ENCODE data around the gene PCBP4. TPM values are rescaled to one million over a fixed set of nuclear protein-coding genes. Genes with fewer than 3 reads are reported as not detected.

Gene PCBP4
- polyA plus RNA-seq: 10 to 100 TPM in 1 of 3 donors, 1 to 10 TPM in 2; 7.2 to 12.7 (median 9.3) TPM

DNA sequence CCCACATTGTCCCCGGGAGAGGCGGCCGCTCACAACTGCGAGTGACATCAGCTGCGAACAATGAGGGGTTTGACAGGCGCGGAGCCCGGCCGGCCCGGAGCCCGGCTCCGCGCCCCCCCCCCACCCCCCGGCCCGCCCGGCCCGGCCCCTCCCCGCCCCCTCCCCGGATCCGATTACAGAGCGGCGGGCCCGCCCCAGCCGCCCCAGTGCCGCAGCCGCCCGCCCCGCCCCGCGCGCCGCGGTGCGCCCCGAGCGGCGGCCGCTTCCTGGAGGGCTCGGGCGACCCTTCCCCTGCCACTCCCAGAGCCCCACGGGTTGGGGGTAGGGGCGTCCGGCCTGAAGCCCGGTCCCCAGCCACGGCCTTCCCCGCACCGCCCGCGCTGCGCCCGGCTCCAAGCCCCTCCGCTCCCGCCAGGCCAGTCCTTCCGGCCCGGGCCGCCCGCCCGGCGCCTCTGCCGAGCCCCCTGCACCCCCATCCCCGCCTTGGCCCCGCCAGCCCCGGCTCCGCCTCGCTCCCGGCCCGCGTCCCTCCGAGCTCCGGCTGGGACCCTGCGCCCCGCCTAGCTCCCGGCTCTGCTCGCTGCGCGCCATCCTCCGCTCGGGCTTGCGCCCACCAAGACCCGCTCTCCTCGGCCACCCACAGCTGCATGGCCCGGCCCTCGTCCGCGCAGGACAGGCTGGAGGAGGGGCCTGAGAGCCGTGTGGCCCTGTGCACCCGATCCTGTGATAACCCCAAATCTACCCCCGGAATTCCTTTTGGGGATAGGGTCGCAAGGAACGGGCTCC, at the start of gene PCBP4:
Gene PCBP4 (minus strand): TSS at position 71 of the 786 bp plus-strand sequence. CDS start 6,214 bp downstream, outside the sequence.
- DNase-seq: peak in 2 of 3 donors; percentile 36
- Mint-ChIP-seq H3K27ac (peak within 1 kb of the TSS in 5 of 6 donors; percentile 26 to 71 (median 55)), H3K9me3 (no peaks in the 10 kb centered on the region), H3K27me3 (ENCODE audit: low read depth in 3 of 3) (peaks cover 3 to 6% (median 4%) of the 10 kb centered on the region in 3 donors), H3K4me1 (peaks cover 5 to 17% of the 10 kb centered on the region in 2 donors), H3K4me3 (peak within 1 kb of the TSS; percentile 81 to 88 (median 83)), H3K36me3 (no peaks in the 10 kb centered on the region)

DNA sequence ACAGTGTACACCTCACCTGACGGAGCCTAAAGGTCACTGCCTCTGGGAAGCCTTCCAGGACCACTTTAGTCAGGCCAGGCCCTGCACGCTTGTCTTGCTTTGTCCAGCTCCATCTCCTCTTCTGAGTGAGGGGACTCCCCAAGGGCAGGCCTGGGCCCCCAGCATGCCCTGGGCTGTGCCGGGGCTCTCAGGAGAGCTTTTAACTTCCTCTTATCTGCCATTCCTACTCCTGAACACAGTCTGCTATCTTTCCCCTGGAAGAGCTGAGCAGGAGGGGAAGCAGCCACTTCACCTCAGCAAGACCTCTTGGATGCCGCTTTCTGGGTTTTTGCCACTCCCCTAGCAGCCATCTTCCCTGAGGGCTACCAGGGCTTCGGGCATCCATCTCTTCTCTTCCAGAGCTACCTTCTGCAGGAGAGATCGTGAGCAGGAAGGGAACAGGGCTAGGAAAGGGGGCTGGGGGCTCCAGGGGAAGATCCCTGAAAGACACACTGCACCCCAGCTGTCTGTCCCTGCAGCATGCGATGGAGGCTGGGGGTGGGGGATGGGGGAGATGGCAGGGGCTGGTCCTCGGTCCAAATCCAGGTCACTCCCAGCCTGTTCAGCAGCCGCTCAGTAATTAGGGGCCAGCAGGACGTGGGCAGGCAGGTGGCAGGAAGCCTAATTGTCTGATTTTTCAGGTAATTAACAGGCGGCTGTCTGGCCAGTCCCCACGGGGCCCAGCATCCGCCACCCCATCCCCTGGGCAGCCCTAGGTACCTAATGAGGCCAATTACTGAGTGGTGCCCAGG, 48.4 kb upstream of the PCBP4 start:
- no peak for DNase-seq
- H3K27ac Mint-ChIP-seq: peak overlapping the region in 1 of 6 donors; percentile 6
- H3K9me3 Mint-ChIP-seq: no peaks in the 10 kb centered on the region
- H3K27me3 Mint-ChIP-seq (ENCODE audit: low read depth in 3 of 3): peaks cover 0 to 2% (median 1%) of the 10 kb centered on the region in 3 donors
- H3K4me3 Mint-ChIP-seq: no peak overlapping the region
- H3K4me1 Mint-ChIP-seq: peaks cover 0 to 8% of the 10 kb centered on the region in 2 donors
- H3K36me3 Mint-ChIP-seq: no peaks in the 10 kb centered on the region

DNA sequence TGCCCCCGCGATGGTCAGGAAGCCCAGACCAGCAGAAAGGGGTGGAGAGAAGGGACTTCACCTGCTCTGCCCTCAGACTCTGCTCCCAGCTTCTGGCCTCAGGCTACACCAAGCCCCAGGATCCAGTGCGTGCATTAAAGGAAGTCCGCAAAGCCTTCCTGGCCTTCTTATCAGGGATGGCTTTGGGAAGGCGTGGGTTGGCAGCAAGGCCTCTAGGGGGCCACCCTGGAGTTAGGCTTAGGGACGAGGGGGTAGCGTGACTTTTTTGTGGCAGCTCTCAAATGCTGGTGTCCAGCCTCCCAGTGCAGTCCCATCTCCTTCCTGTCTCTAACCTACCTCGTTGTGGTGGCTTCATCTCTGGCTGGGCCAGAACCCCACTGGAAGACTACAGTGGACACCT, 47.4 kb upstream of the PCBP4 start:
- H3K36me3 Mint-ChIP-seq: no peaks in the 10 kb centered on the region
- peaks cover 0 to 2% (median 0%) of the 10 kb centered on the region in 3 donors for H3K27me3 Mint-ChIP-seq (ENCODE audit: low read depth in 3 of 3)
- H3K27ac Mint-ChIP-seq: no peak overlapping the region
- H3K4me1 Mint-ChIP-seq: peaks cover 0 to 8% of the 10 kb centered on the region in 2 donors
- no peak for DNase-seq
- H3K9me3 Mint-ChIP-seq: no peaks in the 10 kb centered on the region
- H3K4me3 Mint-ChIP-seq: no peak overlapping the region

DNA sequence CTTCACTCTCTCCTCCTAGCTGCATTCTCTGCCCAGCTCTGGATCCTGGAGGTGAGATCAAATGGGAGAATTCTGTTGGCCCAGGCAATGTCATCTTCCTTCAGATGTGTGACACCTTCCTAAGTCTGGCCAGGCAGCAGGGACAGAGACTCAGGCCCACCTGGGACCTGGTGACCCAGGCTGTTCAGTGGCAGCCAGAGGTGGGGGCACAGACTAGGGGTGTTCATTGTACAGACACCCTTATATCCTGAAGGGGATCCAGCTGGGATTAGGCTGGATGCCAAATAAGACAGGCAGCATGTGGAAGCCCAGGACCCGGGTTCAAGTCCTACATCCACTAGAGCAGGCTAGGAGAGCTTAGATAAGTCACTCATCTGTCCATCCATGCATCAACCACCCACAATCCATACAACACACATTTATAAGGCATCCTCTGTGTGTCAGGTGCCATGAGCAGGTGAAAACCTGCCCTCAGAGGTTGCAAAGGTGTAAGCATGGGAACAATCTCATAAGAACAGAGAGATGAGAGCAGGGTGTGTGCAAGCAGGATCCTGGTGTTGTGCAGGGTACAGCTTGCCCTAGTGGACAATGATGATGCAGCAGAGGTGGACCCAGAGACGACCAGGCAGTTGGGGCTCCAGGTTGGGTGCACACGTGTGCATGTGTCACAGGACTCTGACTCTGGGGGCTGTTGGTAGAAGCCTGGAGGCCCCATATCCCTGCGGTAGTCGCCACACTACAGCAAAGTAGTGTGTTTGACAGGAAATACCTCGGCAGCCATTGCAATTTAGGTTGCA, 46.7 kb upstream of the PCBP4 start:
- H3K27ac Mint-ChIP-seq: peak overlapping the region in 1 of 6 donors; percentile 15
- no peak for DNase-seq
- peaks cover 0 to 2% (median 0%) of the 10 kb centered on the region in 3 donors for H3K27me3 Mint-ChIP-seq (ENCODE audit: low read depth in 3 of 3)
- no peaks in the 10 kb centered on the region for H3K9me3 Mint-ChIP-seq
- peaks cover 0 to 6% of the 10 kb centered on the region in 2 donors for H3K4me1 Mint-ChIP-seq
- H3K36me3 Mint-ChIP-seq: no peaks in the 10 kb centered on the region
- no peak overlapping the region for H3K4me3 Mint-ChIP-seq

DNA sequence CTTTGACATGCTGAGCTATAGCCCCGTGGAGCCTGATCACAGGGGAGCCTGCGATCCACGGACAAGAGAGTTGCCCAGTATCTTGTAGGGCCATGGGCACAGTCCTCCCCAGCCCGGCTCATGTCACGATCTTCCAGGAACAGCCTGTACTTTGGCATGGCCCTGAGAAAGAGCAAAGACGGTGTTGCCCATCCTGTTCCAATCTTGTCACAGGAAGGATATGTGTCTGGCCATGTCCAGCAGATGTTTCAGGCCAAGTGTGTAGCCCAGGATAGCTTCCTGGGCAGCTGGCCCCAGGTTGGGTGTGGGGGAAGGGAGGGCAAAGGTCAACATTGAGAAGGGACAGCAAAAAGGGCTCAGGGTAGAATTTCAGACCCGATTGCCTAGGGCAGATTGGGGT, 45.4 kb upstream of the PCBP4 start:
- no peaks in the 10 kb centered on the region for H3K9me3 Mint-ChIP-seq
- no peak for DNase-seq
- H3K27me3 Mint-ChIP-seq (ENCODE audit: low read depth in 3 of 3): peaks cover 0 to 2% (median 1%) of the 10 kb centered on the region in 3 donors
- H3K4me1 Mint-ChIP-seq: peaks cover 0 to 6% of the 10 kb centered on the region in 2 donors
- no peak overlapping the region for H3K4me3 Mint-ChIP-seq
- no peak overlapping the region for H3K27ac Mint-ChIP-seq
- H3K36me3 Mint-ChIP-seq: no peaks in the 10 kb centered on the region

DNA sequence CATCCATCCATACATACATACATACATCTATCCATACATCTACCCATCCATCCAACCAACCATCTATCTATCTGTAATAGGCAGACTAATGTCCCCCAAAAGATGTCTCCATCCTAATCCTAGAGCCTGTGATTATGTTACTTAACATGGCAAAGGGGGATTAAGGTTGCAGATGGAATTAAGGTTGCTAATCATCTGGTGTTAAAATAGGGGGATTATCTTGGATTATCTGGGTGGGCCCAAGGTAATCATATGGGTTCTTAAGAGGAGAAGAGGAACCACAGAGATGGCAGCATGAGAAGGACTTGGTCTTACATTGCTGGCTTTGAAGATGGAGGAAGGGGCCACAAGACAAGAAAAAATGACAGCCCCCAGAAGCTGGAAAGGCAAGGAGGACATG, 43.2 kb upstream of the PCBP4 start:
- peaks cover 0 to 6% of the 10 kb centered on the region in 2 donors for H3K4me1 Mint-ChIP-seq
- H3K36me3 Mint-ChIP-seq: no peaks in the 10 kb centered on the region
- no peak overlapping the region for H3K27ac Mint-ChIP-seq
- no peak overlapping the region for H3K4me3 Mint-ChIP-seq
- H3K9me3 Mint-ChIP-seq: no peaks in the 10 kb centered on the region
- peaks cover 0 to 4% (median 2%) of the 10 kb centered on the region in 3 donors for H3K27me3 Mint-ChIP-seq (ENCODE audit: low read depth in 3 of 3)
- DNase-seq: no peak

DNA sequence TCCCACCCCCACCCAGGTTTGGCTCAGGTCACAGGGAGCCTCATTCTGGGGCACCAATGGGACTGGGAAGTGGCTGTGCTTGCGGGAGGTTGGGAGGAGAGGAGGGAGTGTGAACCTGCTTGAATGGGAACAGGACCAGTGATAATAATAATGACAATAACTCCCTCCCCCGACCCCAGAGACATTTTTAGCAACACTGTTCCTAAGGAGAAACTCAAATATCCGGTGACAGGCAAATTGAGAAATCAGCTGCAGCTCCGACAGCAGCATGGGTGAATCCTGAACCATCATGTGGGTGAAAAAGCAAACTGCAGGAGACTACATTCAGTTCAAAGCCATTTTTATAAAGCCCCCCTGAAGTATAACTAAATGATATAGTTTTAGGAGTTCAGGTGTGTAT, 40.0 kb upstream of the PCBP4 start:
- H3K27ac Mint-ChIP-seq: no peak overlapping the region
- no peak overlapping the region for H3K4me3 Mint-ChIP-seq
- H3K27me3 Mint-ChIP-seq (ENCODE audit: low read depth in 3 of 3): peaks cover 0 to 4% (median 3%) of the 10 kb centered on the region in 3 donors
- H3K4me1 Mint-ChIP-seq: peaks cover 0 to under 1% of the 10 kb centered on the region in 2 donors
- no peaks in the 10 kb centered on the region for H3K9me3 Mint-ChIP-seq
- no peaks in the 10 kb centered on the region for H3K36me3 Mint-ChIP-seq
- DNase-seq: no peak

DNA sequence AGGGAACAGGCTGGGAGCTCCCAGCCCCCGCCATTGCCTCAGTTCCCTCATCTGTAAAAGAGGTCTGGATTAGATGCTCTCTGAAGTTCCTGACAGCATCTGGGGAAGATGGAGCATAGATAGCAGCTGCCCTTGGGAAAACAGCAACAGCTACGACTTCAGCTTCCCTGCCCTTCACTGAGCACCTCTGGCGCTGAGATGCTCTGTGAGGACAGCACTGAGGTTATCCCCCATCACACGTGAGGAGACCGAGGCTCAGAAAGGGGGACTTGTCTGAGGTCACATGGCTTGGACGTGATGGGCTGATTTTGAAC, 39.5 kb upstream of the PCBP4 start:
- Mint-ChIP-seq H3K4me1 (no peaks in the 10 kb centered on the region), H3K27me3 (ENCODE audit: low read depth in 3 of 3) (peaks cover 0 to 4% (median 3%) of the 10 kb centered on the region in 3 donors), H3K36me3 (no peaks in the 10 kb centered on the region), H3K9me3 (no peaks in the 10 kb centered on the region), H3K4me3 (no peak overlapping the region), H3K27ac (no peak overlapping the region)
- DNase-seq: no peak

DNA sequence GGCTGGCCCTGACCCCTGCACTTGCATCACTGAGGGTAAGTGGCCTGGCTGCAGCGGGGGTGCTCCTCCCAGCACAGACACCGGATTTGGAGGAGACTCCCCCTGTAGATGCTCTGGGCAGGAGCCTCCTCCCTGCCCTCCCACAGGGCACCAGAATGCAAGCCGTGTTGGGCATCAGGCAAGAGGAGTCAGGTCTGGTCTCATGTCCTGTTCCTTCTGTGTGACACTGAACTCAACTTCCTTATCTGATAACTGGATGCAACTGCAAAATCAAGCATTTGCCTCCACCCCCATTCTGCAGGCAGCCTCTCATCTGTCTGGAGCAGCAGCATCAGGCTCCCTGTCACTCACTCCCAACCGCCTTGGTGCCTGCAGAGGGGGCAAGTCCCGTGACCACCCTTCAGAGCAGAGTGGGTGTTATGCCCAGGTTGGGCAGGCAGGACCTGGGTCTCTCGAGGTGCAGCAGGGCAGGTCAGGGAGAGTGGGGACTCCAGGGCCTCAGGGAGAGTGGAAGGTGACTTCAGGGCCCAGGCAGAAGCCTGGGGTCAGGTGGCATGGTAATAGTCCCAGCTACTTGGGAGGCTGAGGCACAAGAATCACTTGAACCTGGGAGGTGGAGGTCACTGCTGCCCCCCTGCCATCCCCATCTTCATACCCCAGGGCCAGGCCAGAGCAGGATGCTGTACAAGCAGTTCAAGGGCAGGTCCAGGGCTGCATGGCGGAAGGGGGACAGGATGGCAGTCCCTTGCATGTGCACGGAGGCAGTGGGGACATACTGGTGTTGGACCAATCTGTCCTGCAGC, 39.0 kb upstream of the PCBP4 start:
- H3K36me3 Mint-ChIP-seq: no peaks in the 10 kb centered on the region
- no peak overlapping the region for H3K27ac Mint-ChIP-seq
- no peak for DNase-seq
- H3K27me3 Mint-ChIP-seq (ENCODE audit: low read depth in 3 of 3): peaks cover 0 to 5% (median 3%) of the 10 kb centered on the region in 3 donors
- H3K4me3 Mint-ChIP-seq: no peak overlapping the region
- peaks cover 0 to 3% of the 10 kb centered on the region in 2 donors for H3K4me1 Mint-ChIP-seq
- no peaks in the 10 kb centered on the region for H3K9me3 Mint-ChIP-seq

DNA sequence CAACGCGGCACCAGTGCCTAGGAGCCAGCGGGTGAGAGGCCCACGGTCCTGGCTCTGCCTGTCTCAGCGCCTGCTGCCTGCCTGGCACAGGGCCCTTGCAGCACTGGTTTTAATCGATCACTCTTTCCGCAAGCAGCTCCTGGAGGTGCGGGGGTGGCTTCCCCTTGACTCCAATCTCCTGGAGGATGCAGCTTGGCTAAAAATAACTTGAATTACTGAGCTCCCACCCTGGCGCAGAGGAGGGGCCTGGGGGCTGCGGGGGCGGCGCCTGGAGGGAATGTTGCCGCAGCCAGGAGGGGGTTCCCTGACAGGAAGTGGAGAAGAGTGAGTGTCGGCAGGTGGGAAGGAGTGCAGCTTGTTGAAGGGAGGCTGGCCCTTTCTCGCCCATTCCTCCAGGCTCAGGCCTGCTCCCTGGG, 38.3 kb upstream of the PCBP4 start:
- Mint-ChIP-seq H3K4me1 (peaks cover 0 to 3% of the 10 kb centered on the region in 2 donors), H3K4me3 (no peak overlapping the region), H3K9me3 (no peaks in the 10 kb centered on the region), H3K36me3 (no peaks in the 10 kb centered on the region), H3K27me3 (ENCODE audit: low read depth in 3 of 3) (peaks cover 0 to 5% (median 2%) of the 10 kb centered on the region in 3 donors), H3K27ac (no peak overlapping the region)
- no peak for DNase-seq

DNA sequence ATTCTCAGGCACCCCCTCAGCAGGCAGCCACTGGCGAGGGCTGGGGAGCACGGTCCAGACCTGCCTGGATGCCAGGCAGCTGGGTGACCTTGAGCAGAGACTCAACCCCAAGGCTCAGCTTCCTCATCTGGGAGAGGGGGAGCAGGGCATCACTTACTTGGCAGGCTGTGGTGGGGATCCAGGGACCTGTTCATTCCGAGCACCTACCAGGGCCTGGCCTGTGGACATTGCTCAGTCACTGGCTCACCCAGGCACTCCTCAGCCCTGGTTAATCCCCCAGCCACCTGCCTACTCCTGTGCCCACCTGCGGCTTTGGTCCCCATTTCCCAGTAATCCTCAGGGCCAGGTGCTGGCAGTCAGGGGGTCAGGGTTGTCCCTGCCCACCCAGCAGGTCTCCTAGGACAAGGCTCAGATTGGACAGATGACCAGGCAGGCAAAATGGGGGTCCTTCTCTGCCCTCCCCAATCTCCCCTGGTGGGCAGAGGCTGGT, 37.7 kb upstream of the PCBP4 start:
- H3K27ac Mint-ChIP-seq: no peak overlapping the region
- DNase-seq: no peak
- no peaks in the 10 kb centered on the region for H3K9me3 Mint-ChIP-seq
- no peaks in the 10 kb centered on the region for H3K36me3 Mint-ChIP-seq
- H3K4me3 Mint-ChIP-seq: no peak overlapping the region
- peaks cover 0 to 5% (median 2%) of the 10 kb centered on the region in 3 donors for H3K27me3 Mint-ChIP-seq (ENCODE audit: low read depth in 3 of 3)
- peaks cover 0 to 5% of the 10 kb centered on the region in 2 donors for H3K4me1 Mint-ChIP-seq

DNA sequence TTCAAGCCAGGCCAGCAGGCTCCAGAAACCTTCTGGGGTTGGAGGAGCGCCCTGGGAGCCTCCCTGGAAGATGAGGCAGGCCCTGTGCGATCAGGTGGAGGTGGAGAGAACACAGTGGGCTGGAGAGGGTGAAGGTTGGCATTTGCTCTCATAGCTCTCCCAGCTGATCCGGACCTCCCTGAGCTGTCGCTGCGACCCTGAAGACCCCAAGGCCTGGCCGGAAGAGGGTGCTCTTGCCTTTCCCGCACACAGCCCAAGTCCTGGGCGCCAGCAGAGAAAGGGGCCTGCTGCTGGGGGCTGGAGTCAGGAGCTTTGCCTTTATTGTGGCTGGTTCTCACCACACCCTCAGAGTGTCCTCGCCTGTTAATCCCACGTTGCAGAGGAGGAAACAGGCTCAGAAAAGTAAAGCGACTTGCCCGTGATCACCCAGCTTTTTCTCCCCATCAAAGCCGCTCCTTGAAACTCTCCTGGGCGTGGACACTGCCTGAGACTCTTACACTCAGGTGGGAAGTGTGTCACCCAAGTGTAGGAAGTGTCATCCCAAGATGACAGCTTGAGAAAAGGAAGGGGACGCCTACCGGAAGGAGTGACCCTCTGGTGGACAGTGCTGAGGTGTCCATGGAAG, 37.0 kb upstream of the PCBP4 start:
- no peak for DNase-seq
- Mint-ChIP-seq H3K27me3 (ENCODE audit: low read depth in 3 of 3) (peaks cover 0 to 5% (median 2%) of the 10 kb centered on the region in 3 donors), H3K9me3 (no peaks in the 10 kb centered on the region), H3K36me3 (no peaks in the 10 kb centered on the region), H3K4me3 (no peak overlapping the region), H3K4me1 (peaks cover 0 to 5% of the 10 kb centered on the region in 2 donors), H3K27ac (no peak overlapping the region)

Data from immature natural killer cell (primary cell).